GM19467 (cell line): ENCODE results near the gene ERP44.
A peak's percentile ranks its signal among the peaks of the same experiment; 100 is the strongest.
"Not testable (repeated sequence)": the region's sequence is repeated elsewhere in the genome, so short reads cannot be mapped to it uniquely, and the experiment has no call there.

Source experiments
- ATAC-seq: cut with Tn5 transposase; IDR thresholded peaks from one replicate; pipeline ENCODE4 v1.9.1; 2021; ENCODE audit warnings: mild to moderate bottlenecking, moderate library complexity; ENCODE audit not compliant: unreplicated experiment

Gene ERP44

DNA sequence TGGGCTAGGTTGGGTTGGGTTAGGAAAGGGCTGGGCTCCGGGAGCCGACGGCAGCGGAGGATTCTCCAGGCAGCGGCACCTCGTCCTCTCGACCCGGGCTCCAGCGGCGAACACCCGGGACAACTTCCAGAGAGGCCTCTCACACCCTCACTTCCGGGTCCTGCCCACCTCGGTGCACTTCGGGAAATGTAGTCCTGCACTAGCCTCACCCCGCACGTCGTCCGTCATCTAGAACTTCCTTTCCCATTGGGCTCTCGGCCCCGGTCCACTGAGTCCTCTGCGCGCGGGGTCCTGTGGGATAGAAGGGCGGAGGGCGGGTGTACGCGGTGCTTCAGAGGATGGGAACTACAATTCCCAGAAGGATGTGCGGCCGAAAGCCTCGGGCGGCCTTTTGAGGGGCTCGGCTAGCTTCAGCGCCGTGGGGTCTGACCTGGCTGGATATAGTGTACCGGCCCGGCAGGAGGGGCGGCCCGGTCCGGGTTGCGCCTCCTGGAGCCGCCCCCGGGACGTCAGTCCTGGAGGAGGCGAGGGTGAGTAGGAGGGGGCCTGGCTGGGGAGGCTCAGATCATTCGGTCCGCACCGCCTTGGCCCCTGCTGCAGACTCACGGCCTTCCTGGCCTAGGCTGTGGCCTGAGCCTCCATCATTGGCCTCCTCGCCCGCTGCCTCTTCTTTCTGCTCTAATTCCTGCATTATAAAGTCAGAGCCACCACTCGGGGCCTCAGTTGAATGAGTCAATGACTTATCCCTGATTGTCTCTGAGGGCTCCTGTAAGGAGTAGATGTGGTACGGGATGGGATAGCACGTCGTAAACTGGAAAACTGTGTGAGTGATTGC, at the start of gene ERP44, which contains the start of gene INVS:
Gene ERP44, minus strand, starts transcription at position 114 of the 835 bp plus-strand sequence. CDS start 160 bp downstream, outside the sequence.
Gene INVS, plus strand, starts transcription at position 357 of the 835 bp plus-strand sequence. CDS start 5,279 bp downstream, outside the sequence.
- ATAC-seq, result peak; percentile 97

- not testable (repeated sequence) for ATAC-seq
Measured at GRCh38 chr9:100145976-100146375, 47.2 kb upstream of the ERP44 start.

- ATAC-seq, result not testable (repeated sequence)
Measured at GRCh38 chr9:100145167-100145934, 46.6 kb upstream of the ERP44 start.

DNA sequence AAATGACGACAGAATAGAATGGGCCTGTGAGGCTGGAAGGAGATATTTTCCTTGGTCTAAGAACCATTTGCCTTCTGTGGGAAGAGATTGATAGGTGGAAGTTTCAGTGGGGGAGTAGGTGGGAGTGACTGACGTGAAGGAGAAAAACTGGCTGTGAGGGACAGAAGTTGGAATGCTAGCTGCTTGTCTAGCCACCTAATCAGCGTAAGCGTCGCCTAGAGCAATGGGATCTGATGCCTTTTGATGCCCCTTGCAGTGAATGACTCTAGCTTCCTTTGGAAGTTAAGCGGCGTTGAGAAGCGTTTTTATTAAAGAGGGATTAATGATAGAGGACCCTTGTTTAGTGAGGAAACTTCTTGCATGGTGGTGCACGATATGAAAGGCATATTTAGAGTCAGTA, 43.1 kb upstream of the ERP44 start:
- not testable (repeated sequence) for ATAC-seq

GRCh38 chr9:100140303-100140702, 41.5 kb upstream of the ERP44 start:
- not testable (repeated sequence) for ATAC-seq

DNA sequence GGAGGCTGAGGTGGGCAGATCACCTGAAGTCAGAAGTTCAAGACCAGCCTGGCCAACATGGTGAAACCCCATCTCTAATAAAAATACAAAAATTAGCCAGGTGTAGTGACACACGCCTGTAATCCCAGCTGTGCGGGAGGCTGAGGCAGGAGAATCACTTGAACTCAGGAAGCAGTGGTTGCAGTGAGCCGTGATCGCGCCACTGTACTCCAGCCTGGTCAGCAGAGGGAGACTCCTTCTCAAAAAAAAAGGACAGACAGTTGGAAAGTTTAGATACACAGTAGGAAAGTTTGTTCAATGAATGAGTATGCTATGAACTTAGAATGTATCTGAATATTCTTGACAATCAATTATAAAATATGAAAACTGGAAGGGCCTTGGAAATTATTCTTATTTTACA, 38.0 kb upstream of the ERP44 start:
- ATAC-seq, result not testable (repeated sequence)

DNA sequence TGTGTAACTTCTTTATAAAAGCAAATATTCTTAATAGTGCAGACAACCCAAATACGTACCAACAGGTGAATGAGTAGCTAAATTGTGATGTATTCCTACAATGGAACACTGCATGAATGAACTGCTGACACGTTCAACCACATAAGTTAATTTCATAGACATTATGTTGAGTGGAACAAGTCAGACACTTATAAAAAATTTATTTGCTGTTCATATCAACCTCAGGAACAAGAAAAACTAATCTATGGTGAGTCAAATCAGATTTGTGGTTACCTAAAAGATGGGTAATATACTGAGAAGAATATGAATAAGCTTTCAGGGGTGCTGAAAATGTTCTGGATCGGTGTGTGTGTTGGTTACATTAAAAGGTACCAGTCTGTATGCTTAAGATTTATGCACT, 35.9 kb upstream of the ERP44 start:
- ATAC-seq, result no peak

GRCh38 chr9:100131875-100132430, 33.2 kb upstream of the ERP44 start:
- no peak for ATAC-seq

DNA sequence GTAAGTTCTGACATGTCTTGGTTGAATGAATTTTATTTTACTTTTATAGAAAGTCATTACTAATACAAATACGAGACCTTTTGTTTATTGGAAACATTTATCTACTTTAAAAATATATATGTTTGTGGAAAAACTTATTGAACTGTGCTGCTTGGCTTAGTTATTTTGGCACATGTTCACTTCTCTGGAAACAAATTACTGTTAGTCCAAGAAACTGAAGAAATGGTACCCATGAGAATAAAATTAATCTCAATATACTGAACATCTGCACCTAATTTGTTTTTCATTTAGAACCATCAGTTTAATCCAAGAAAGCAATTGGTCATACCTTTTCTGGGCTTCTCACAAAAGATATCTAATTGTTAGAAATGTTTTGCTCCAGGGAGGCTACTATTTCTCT, 32.4 kb upstream of the ERP44 start:
- no peak for ATAC-seq

DNA sequence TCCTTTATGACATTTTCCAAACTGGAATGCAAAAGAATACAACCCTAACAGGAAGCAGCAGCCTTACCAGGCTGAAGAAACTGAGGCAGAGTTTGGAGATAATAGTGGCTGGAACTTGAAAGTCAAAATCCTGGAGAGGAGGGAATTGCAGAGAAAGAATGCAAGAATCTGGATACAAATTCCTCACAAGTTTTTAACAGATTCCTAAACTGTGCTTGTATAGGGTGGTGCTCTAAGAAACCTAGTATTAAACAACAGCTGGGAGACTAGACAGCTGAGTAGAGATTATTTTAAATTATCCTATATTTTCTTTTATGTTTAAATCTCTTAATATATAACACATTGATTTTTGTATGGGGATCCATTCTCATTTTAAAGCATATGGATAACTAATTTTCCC, 31.0 kb upstream of the ERP44 start:
- ATAC-seq, result no peak

GRCh38 chr9:100126423-100126822, 27.6 kb upstream of the ERP44 start:
- ATAC-seq, result no peak

DNA sequence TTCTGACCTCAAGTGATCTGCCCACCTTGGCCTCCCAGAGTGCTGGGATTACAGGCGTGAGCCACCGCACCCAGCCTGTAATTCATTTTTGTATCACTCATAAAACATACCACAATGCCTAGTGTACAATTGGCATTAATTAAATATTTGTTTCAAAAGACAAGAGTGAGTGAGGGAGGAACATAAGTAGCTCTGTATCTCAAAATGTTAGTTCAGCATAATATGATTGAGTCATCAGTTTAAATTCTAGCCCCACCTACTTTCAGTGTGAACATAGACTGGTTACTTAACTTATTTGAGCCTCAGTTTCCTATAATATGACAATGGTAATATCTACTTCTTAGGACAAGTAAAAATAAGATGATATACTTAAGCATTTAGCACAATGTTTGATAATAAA, 27.1 kb upstream of the ERP44 start:
- ATAC-seq, result no peak

DNA sequence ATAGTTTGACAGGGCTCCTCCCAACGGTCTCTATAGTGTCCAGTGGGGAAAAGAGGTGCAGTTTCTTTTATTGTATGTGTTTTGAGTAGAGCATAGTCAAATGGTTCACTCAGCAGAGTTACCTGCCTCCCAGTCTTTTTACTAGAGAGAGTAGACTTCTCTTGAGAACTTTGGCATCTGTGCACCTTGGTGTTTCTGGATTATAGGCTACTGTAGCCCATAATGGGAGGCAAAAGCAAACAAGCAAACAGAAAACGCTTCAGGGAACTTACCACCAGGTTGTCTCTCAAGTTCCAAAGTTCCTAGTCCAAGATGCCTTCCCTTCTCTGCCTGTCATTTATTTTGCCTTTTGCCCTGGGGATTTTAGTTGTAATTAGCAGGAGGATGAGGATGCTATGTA, 26.4 kb upstream of the ERP44 start:
- no peak for ATAC-seq

DNA sequence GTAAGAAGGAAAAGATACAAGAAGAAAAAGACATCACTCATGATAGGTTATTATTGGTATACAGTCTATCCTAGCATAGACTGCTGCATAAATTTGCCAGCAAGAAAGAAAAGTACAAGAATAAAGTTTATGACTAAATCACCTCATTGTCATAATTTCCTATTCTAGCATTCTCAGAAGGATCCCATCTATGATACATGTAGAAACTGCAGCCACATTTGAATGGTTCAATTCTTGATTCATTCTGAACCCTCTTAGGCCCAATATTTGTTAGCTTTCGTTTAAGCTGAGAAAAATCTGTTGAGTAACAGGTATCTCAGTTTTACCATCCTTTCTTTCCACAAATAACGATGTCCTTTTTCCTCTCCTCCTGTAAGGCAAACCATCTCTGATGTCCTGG, 21.5 kb upstream of the ERP44 start:
- ATAC-seq, result no peak

- ATAC-seq, result no peak
Measured at GRCh38 chr9:100117316-100117715, 18.5 kb upstream of the ERP44 start.

DNA sequence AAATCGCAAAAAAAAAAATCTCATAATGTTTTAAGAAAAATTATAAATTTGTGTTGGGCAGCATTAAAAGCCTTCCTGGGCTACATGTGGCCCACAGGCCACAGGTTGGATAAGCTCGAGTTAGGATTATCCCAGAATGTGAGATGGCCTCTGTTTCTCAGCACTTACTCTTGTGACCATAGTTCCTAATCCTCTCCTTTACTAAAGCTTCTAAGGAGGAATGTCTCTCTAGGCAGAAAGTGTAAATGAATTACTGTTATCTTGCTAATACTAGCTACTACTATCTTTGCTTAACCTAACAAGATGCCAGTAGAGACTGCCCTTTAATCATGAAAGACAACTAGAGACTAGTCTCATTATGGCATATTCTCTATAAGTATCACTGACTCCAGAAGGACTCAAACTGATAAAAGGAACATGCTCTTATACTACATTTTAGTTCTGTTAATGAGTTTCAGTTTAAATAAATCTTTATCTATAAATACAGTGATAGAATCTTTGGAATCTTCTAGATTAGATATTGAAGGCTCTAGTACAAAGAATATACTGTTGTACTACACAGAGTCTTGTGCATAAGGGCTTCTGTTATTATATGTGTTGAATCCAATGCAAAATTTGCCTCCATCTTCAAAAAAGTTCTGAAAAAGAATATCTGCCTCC, 14.0 kb upstream of the ERP44 start:
- no peak for ATAC-seq

GRCh38 chr9:100111235-100111634, 12.4 kb upstream of the ERP44 start:
- no peak for ATAC-seq

DNA sequence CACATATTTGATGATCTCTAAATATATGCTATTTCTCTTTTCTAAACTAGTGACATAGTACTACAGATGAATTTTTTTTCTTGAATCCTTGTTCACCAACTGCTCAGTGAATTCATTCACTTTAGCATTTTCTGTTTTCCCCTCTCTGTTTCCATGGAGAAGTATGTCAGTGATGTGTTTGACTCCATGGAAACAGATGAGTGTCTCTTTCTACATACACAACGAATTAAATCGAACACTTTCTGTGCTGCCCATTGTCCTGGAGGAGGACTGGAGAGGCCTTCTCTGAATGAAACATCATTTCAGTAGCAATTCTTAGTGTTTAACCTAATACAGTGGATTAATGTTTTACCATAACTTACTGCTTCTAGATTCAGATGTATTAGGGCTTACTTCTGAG, 9.8 kb upstream of the ERP44 start:
- no peak for ATAC-seq

- no peak for ATAC-seq
Measured at GRCh38 chr9:100106616-100107015, 7.8 kb upstream of the ERP44 start.

DNA sequence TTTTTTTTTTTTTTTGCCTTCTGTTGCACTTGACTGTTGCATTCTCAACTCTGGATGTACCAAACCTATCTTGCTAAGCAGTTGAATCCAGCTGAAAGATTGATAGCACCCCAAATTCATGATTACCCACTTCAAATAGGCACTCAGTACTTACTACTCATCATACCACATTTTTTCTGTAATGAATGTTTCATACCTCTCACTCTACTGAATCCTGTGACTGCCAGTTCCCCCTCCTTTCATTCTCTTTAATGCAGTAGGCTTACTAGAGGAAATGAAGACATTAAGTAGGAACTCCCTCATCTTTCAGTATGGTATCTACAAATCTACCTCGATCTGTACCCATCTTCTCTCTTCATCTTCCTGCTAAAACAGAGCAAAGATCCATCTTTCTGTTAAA, 7.1 kb upstream of the ERP44 start:
- ATAC-seq, result no peak

DNA sequence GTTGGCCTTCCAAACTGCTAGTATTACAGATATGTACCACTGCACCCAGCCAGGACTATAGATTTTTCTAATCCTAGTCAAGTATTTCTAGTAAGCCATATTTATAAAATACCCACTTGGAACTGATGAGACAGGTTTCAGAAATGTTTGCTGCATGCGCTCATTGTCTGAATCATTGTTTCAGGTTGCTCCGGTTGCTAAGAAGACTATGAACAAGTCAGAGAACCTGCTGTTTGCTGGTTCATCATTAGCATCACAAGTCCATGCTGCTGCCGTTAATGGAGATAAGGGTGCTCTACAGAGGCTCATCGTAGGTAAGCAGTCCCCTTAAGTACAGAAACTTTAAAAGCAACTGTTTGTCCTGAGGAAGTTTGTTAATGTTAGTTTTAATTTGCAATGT, 5.5 kb upstream of the ERP44 start:
- no peak for ATAC-seq
